Retinal pigment epithelial cell (primary cell): ENCODE data around the gene MSI2.
A peak's percentile ranks its signal among the peaks of the same experiment; 100 is the strongest.

ENCODE experiments used
- DNase-seq: peaks from one replicate; pipeline ENCODE4 v3.0.0-alpha.2; 2010; ENCODE audit warnings: low read depth
- H3K4me3 ChIP-seq: 2 replicates; pipeline ENCODE4 v1.5.1; 2011; ENCODE audit warnings: mild to moderate bottlenecking, low read length, control low read depth, moderate library complexity
- CTCF ChIP-seq: conservative IDR thresholded peaks from 2 replicates; pipeline ENCODE4 v1.5.1; 2011; ENCODE audit warnings: low read depth, low read length, control low read depth, inconsistent platforms

MSI2 gene

DNA sequence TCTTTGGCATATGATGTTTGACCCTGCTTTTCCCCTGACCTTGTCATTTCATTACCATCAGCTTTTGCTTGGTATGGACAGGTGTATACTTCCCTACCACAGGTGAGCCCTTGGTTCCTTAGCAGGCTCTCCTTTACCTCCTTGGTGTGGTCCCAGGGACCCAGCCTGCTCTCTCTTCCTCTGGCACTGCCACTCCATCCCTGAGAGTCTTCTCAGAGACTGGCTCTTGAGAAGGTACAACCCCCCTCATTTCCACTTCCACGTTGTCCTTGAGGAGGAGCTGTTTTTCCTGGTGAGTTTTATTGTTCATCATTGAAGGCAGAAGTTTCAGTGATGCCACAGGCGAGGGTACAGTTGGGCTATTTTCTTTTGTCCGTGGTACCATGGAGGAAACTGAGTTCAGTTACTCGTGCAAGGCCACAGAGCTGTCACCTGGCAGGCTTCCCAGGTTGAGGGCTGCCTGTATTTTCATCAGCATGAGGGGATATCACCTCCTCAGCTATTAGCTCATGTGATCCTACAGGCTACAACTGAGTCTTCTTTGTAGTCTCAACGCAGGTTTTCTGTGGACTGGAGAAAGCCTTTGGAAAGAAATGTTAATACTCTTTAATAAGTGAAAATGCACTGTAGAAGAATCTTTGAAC, 52.3 kb downstream of the MSI2 start:
- peak; percentile 35 for DNase-seq
- no peak for TF ChIP-seq CTCF

DNA sequence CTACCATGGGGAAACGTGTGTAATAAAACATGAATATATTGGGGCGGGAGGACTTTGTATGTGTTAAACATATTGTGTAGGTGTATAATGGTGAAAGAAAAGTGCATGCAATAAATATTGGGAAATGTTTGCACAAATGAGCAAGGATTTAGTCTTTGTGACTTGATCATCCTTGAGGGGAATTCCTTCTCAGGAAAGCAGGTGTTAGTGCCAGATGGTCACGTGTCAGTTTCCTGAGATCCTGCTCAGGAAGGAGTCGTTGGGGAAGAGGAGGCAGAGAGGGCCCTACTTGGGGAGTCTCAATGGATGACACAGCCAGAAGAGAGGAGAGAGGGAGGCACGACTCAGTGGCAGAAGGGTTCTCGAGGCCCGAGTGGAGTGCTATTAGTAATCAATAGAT, 53.2 kb downstream of the MSI2 start:
- DNase-seq = no peak
- TF ChIP-seq CTCF = no peak
- H3K4me3 ChIP-seq = no peak overlapping the region

More for the DNA sequence above, 52.3 kb downstream of the MSI2 start:
- H3K4me3 ChIP-seq = no peak overlapping the region

DNA sequence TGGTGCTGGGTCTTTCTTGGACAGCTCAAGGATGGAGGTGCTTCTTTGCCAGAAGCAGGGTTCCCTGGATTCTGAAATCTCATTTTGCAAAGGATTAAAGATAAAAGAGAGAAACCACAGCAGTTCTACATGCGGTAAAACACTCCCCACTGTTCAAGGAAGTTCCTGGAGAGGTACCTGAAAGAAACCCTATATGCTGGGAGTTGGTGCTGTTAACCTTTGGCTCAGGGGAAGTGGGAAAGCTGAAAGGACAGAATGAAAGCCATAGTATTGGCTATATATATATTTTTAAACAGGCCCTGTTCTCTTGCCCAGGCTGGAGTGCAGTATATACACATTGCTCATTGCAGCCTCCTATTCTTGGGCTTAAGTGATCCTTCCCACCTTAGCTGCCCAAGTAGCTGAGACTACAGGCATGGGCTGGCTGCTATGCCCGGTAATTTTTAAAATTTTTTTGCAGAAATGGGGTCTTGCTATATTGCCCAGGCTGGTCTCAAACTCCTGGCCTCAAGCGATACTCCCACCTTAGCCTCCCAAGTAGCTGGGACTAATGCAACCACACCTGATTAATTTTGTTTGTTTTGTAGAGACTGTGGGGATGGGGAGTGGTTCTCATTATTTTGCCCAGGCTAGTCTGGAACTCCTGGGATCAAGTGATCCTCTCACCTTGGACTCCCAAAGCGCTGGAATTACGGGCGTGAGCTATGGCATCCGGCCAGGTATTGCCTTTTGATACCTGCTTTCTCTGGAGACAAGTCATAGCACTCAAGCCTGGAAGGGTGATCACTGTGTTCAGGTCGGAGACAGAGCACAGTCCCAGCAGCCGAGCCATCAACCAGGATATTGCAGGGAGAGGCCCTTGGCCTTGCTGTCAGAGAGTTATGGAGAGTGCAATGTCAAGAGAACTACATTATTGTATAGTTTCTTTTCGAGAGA, 55.2 kb downstream of the MSI2 start:
- no peak for DNase-seq
- H3K4me3 ChIP-seq = no peak overlapping the region
- no peak for TF ChIP-seq CTCF

DNA sequence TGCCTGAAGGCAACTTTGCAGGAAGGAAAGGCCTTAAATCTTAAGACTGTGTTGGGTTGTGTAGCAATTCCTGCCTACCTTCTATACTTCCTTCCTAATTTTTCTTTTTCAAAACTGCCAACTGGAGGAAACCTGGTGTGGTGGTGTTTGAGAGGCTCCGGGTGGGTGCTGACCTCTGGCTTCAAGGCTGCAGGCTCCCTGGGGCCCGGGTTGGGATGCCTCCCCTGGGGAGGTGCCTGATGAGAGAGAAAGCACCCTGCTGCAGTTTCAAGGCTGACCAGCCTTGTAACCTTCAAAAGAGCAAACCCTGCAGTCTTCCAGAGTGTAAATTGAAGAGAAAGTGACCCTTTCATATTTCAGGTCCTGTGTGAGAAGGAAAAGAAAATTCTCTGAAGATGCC, 55.9 kb downstream of the MSI2 start:
- H3K4me3 ChIP-seq = no peak overlapping the region
- DNase-seq = no peak
- no peak for TF ChIP-seq CTCF

GRCh38 chr17:57313097-57313835, 56.9 kb downstream of the MSI2 start:
- DNase-seq = no peak
- H3K4me3 ChIP-seq = no peak overlapping the region
- no peak for TF ChIP-seq CTCF

GRCh38 chr17:57315061-57316015, 59.0 kb downstream of the MSI2 start:
- no peak for TF ChIP-seq CTCF
- no peak overlapping the region for H3K4me3 ChIP-seq
- DNase-seq = no peak
